Fibroblast of villous mesenchyme (primary cell): ENCODE results near the gene HAUS3. TPM values are rescaled to one million over a fixed set of nuclear protein-coding genes. Genes with fewer than 3 reads are reported as not detected.

Source experiments
- DNase-seq: peaks from one replicate; pipeline ENCODE4 v3.0.0-alpha.2; 2010; ENCODE audit warnings: low read depth
- H3K4me3 ChIP-seq: 2 replicates; pipeline ENCODE4 v1.5.1; 2011; ENCODE audit warnings: low read depth, mild to moderate bottlenecking, low read length
- CTCF ChIP-seq: IDR thresholded peaks from 2 replicates; pipeline ENCODE4 v1.5.1; 2012; ENCODE audit warnings: low read depth, mild to moderate bottlenecking, low read length; ENCODE audit not compliant: insufficient read depth
- small RNA-seq: library from RNA; depleted of rRNA; stranded (forward); fragments of <200 nt; gene quantifications from one replicate; pipeline ENCODE3, GENCODE V24; 2012
- total RNA-seq: library from RNA; depleted of rRNA; stranded (reverse); fragments of >200 nt; gene quantifications from 2 replicates; pipeline ENCODE4 v1.2.3, GENCODE V29; 2012

The HAUS3 gene
- total RNA-seq, 1 donor = 9.1 TPM

DNA sequence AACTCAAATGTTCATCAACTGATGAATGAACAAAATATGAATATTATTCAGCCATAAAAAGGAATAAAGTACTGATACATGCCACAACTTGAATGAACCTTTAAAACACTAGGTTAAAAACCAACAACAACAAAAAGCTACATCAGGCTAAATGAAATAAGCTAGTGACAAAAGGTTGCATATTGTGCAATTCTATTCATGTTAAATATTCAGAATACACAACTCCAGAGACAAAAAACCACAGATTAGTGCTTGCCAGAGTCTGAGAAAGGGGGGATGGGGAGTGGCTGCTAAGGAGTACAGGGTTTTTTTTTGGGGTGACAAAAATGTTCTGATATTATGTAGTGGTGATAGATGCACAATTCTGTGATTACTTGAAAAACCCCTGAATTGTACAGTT is 58.5 kb downstream of the HAUS3 start:
- DNase-seq = peak; percentile 34
- no peak overlapping the region for H3K4me3 ChIP-seq
- no peak for TF ChIP-seq CTCF

DNA sequence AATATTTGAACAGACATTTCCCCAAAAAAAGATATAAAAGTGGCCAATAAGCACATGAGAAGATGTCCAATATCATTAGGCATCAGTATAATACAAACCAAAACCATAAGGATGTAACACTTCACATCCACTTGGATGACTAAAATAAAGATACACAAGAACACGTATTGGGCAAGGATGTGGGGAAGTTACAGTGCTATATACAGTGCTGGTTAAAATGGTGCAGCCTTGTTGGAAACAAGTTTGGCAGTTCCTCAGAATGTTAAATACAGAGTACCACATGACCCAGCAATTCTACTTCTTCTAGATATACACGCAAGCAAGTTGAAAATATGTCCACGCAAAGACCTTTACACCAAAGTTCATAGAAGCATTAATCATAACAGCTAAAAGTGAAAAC is 58.9 kb downstream of the HAUS3 start:
- no peak for TF ChIP-seq CTCF
- H3K4me3 ChIP-seq = no peak overlapping the region
- DNase-seq = peak; percentile 52

- DNase-seq = no peak
- no peak for TF ChIP-seq CTCF
- H3K4me3 ChIP-seq = no peak overlapping the region
Observed at GRCh38 chr4:2180410-2180809, 61.5 kb downstream of the HAUS3 start.

DNA sequence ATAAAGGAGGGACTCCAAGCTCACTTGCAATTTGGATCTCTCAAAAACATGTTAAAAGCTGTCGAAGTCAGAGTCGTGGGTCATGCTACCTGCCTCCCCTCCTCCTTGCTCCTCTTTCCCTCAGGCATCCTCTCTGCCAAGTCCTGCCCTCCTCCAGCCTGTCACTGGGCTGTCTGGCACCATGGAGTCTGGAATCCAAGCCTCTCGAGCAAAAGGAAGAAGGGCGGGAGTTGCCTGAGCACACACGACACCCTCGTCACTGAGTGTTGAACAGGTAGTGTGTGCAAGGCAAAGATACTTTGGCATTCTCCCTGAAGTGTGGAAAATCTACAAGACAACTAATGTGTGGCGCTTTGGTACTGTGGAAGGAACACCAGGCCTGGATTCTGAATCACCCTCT is 62.2 kb downstream of the HAUS3 start:
- H3K4me3 ChIP-seq = no peak overlapping the region
- no peak for DNase-seq
- no peak for TF ChIP-seq CTCF

- H3K4me3 ChIP-seq = no peak overlapping the region
- DNase-seq = no peak
- no peak for TF ChIP-seq CTCF
Observed at GRCh38 chr4:2178986-2179385, 62.9 kb downstream of the HAUS3 start.

Small RNAs within 50 kb of the gene (small RNA-seq; reads per million reads assigned to genes)
- gene COX6B1P5 = not detected

Other genes starting within 250 kb of the HAUS3 start
- 17.7 and 18.1 TPM in 2 replicates for gene NELFA, start 233.1 kb downstream of the HAUS3 start, total RNA-seq
- gene NAT8L, start 182.8 kb downstream of the HAUS3 start, total RNA-seq = under 0.01 TPM in 2 replicates
- gene POLN, start within 50 bp of the HAUS3 start, total RNA-seq = 1.6 and 4.7 TPM in 2 replicates
- gene MXD4, start 20.0 kb upstream of the HAUS3 start, total RNA-seq = 43.5 and 44.9 TPM in 2 replicates
- gene ZFYVE28, start 176.5 kb upstream of the HAUS3 start, total RNA-seq = 3.2 and 12.1 TPM in 2 replicates
- not detected in 2 replicates for gene CFAP99, start 176.8 kb upstream of the HAUS3 start, total RNA-seq
- gene RNF4, start 227.0 kb upstream of the HAUS3 start, total RNA-seq = 63.9 and 64.7 TPM in 2 replicates